Measurements from ENCODE around the gene AIFM3. TPM values are rescaled to one million over a fixed set of nuclear protein-coding genes. Genes with fewer than 3 reads are reported as not detected.

AIFM3 gene
- total RNA-seq, 4 donors from 2014 or later = 0.11 to 2.0 (median 0.80) TPM

DNA sequence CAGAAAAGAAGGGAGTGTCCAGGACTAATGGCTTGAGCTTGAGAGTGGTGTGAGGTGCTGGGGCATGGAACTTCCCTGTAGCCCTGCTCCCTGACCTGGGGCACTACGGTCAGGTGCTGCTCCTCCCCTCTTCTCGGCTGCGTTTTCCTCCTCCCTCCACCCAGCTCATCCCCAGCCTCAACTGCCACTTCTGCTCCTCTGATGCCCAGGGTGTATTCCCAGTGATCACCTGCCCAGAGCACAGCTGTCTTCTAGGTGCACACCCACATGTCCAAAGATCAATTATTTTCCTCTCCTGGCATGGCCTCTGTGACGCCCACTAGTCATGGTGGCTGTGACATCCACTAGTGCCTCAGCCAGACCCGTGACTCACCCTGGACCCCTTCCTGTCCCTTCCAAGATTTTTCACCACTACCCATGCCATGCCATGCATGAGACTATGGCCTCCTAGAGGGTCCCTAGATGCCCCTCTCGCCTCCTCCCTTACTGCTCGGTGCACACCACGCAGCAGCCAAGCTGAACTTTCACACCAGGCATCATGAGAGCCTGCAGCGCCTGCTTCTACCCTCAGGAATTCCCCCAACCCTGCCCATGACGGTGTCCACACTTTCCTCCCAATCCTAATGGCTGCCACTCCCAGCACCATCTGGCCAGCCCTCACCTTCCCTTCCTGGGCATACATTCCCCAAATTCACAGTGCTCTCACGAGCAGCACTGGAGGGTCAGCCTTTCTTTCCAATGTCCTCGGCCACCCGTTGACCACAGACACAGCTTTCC, 49.8 kb downstream of the AIFM3 start:
- H3K4me1 ChIP-seq = peaks cover 8 to 17% of the 10 kb centered on the region in 2 donors
- intact Hi-C loops (cut with DNase I) = loop anchor here (5.0 kb wide), 1 partner anchor 50 kb away; the partner anchor contains the start of gene AIFM3
- no peaks in the 10 kb centered on the region for H3K9me3 ChIP-seq

GRCh38 chr22:21018314-21018713, 51.3 kb downstream of the AIFM3 start:
- TF ChIP-seq CTCF (IDR thresholded peaks at IDR 0.05) (no peak), POLR2A (IDR thresholded peaks at IDR 0.05) (no peak)
- Histone ChIP-seq H3K4me3 (replicated peaks in 1 of 3) (no peak overlapping the region), H3K4me1 (peaks cover 8 to 17% of the 10 kb centered on the region in 2 donors), H3K9me3 (no peaks in the 10 kb centered on the region), H3K27me3 (no peaks in the 10 kb centered on the region), H3K27ac (no peak overlapping the region), H3K36me3 (no peaks in the 10 kb centered on the region)
- 94 to 95% methylated on average over 4 of the region's 4 CpGs for WGBS, 2 donors
- intact Hi-C loops (cut with DNase I) = loop anchor here (5.0 kb wide), 1 partner anchor 51 kb away; the partner anchor contains the start of gene AIFM3
- no peak for DNase-seq

More for the DNA sequence above, 49.8 kb downstream of the AIFM3 start:
- WGBS, 2 donors = 76 to 83% methylated on average over 13 of the region's 13 CpGs
- H3K27ac ChIP-seq = no peak overlapping the region
- DNase-seq = no peak
- no peaks in the 10 kb centered on the region for H3K36me3 ChIP-seq
- H3K4me3 ChIP-seq (replicated peaks in 1 of 3) = no peak overlapping the region
- TF ChIP-seq CTCF (IDR thresholded peaks at IDR 0.05) = no peak
- no peak for TF ChIP-seq POLR2A (IDR thresholded peaks at IDR 0.05)
- H3K27me3 ChIP-seq = no peaks in the 10 kb centered on the region

GRCh38 chr22:21020802-21021429, 53.9 kb downstream of the AIFM3 start:
- H3K36me3 ChIP-seq = no peaks in the 10 kb centered on the region
- H3K27ac ChIP-seq = no peak overlapping the region
- intact Hi-C loops (cut with DNase I) = no loop called here
- WGBS, 2 donors = 58 to 60% methylated on average over 7 of the region's 7 CpGs
- no peaks in the 10 kb centered on the region for H3K4me1 ChIP-seq
- no peak overlapping the region for H3K4me3 ChIP-seq (replicated peaks in 1 of 3)
- H3K9me3 ChIP-seq = no peaks in the 10 kb centered on the region
- TF ChIP-seq POLR2A (IDR thresholded peaks at IDR 0.05) = no peak
- TF ChIP-seq CTCF (IDR thresholded peaks at IDR 0.05) = no peak
- no peaks in the 10 kb centered on the region for H3K27me3 ChIP-seq
- DNase-seq = no peak

DNA sequence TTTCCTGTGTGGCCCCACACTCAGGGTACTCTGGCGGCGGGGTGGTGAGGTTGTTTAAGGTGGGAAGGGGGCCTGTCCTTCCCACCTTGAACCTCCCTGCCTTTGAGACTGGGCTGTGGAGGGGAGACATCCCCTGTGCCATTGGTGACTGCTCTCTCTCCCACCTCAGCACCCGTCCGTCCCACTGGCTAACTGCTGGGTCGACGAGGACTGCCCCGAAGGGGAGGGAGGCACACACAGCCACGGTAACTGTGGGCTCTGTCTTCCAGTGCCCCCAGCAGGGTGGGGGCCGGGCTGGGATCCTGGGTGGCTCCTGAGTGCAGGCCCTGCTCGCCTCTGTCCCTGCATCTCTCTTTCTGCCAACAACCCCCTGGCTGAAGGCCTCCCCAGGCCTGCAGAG, 55.5 kb downstream of the AIFM3 start:
- Histone ChIP-seq H3K4me1 (peaks cover 0 to 2% of the 10 kb centered on the region in 2 donors), H3K9me3 (no peaks in the 10 kb centered on the region), H3K27ac (no peak overlapping the region), H3K27me3 (no peaks in the 10 kb centered on the region), H3K4me3 (replicated peaks in 1 of 3) (no peak overlapping the region), H3K36me3 (no peaks in the 10 kb centered on the region)
- 62 to 66% methylated on average over 7 to 8 of the region's 10 CpGs for WGBS, 2 donors
- intact Hi-C loops (cut with DNase I) = no loop called here
- no peak for DNase-seq
- TF ChIP-seq POLR2A (IDR thresholded peaks at IDR 0.05) (no peak), CTCF (IDR thresholded peaks at IDR 0.05) (no peak)

All from thyroid gland (tissue), 4 donors.